DND-41 (cell line): ENCODE data around the gene ZNF316.

ENCODE experiments used
- ATAC-seq: fragments of 200-7000 bp; cut with Tn5 transposase; 3 replicates; pipeline ENCODE4 v1.9.1; 2021; ENCODE audit warnings: low read depth; ENCODE audit not compliant: insufficient read depth
- DNase-seq: peaks from one replicate; pipeline ENCODE4 v3.0.0-alpha.2; 2020
- H2AFZ ChIP-seq: 2 replicates; pipeline ENCODE4 v1.6.0; 2012; ENCODE audit warnings: low read depth, low read length
- H3K27ac ChIP-seq: 2 replicates; pipeline ENCODE4 v1.5.1; 2012; ENCODE audit warnings: low read length, inconsistent platforms
- H3K27me3 ChIP-seq: fragments of 200-600 bp; sonication (generic); 2 replicates; pipeline ENCODE4 v1.6.0; 2012; ENCODE audit warnings: low read length, mild to moderate bottlenecking, inconsistent platforms; ENCODE audit not compliant: insufficient read depth, poor library complexity
- H3K36me3 ChIP-seq: 2 replicates; pipeline ENCODE4 v1.5.1; 2012; ENCODE audit warnings: low read length, inconsistent platforms; ENCODE audit not compliant: insufficient read depth
- H3K4me1 ChIP-seq: 2 replicates; pipeline ENCODE4 v1.5.1; 2012; ENCODE audit warnings: mild to moderate bottlenecking, low read length; ENCODE audit not compliant: insufficient read depth
- H3K4me2 ChIP-seq: 2 replicates; pipeline ENCODE4 v1.6.0; 2012; ENCODE audit warnings: mild to moderate bottlenecking, moderate library complexity, low read length, inconsistent platforms; ENCODE audit not compliant: insufficient read depth
- H3K4me3 ChIP-seq, 2 experiments: fragments of 200-600 bp in 1 of 2; shearing (Covaris generic) in 1 of 2; 2 replicates each; pipeline ENCODE4 v1.5.1; 2012 to 2016; ENCODE audit warnings: inconsistent platforms in 2 of 2, low read length in 2 of 2, mild to moderate bottlenecking in 2 of 2, low read depth in 1 of 2, moderate library complexity in 1 of 2
- H3K79me2 ChIP-seq: 2 replicates; pipeline ENCODE4 v1.6.0; 2012; ENCODE audit warnings: low read length, inconsistent platforms; ENCODE audit not compliant: insufficient read depth
- H3K9ac ChIP-seq: 2 replicates; pipeline ENCODE4 v1.6.0; 2012; ENCODE audit warnings: low read depth, mild to moderate bottlenecking, inconsistent platforms, low read length, moderate library complexity
- H3K9me3 ChIP-seq: 2 replicates; pipeline ENCODE4 v1.5.1; 2012; ENCODE audit warnings: low read length, moderate library complexity, mild to moderate bottlenecking, inconsistent platforms; ENCODE audit not compliant: insufficient read depth, severe bottlenecking
- H4K20me1 ChIP-seq: 2 replicates; pipeline ENCODE4 v1.6.0; 2012; ENCODE audit warnings: low read length; ENCODE audit not compliant: insufficient read depth
- EZH2 ChIP-seq: IDR thresholded peaks from 3 replicates; pipeline ENCODE4 v1.6.1; 2012; ENCODE audit warnings: borderline replicate concordance, low read depth, mild to moderate bottlenecking, moderate library complexity, low read length, inconsistent platforms; ENCODE audit not compliant: severe bottlenecking
- TF ChIP-seq, protein P1 (sequence below): IDR thresholded peaks from 2 replicates; pipeline ENCODE4 v1.5.1; 2012; ENCODE audit warnings: borderline replicate concordance, low read length, moderate library complexity, mild to moderate bottlenecking; ENCODE audit not compliant: poor library complexity, severe bottlenecking; ENCODE audit errors: extremely low read depth

Gene ZNF316

DNA sequence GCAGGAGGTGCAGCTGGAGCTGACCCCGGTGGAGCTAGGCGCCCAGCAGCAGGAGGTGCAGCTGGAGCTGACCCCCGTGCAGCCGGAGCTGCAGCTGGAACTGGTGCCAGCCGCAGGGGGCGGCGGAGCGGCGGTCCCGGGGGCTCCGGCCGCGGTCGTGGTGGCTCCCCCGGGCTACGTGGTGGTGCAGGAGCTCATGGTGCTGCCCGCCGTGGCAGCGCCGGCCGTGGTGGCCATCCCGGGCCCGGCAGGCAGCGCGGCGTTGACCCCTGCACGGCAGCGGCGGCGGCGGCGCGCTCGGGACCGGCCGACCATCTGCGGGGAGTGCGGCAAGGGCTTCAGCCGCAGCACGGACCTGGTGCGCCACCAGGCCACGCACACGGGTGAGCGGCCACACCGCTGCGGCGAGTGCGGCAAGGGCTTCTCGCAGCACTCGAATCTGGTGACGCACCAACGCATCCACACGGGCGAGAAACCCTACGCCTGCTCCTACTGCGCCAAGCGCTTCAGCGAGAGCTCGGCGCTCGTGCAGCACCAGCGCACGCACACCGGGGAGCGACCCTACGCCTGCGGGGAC, 14.9 kb upstream of the ZNF316 start:
- no peak for ATAC-seq
- Histone ChIP-seq H3K4me3 (no peak overlapping the region), H3K27me3 (no peaks in the 10 kb centered on the region), H3K4me1 (peaks cover 27% of the 10 kb centered on the region), H3K4me2 (no peak overlapping the region), H3K79me2 (no peaks in the 10 kb centered on the region), H3K27ac (no peak overlapping the region), H4K20me1 (no peaks in the 10 kb centered on the region), H3K36me3 (no peaks in the 10 kb centered on the region), H3K9me3 (no peaks in the 10 kb centered on the region), H2AFZ (no peak overlapping the region), H3K9ac (no peak overlapping the region)
- TF ChIP-seq, protein P1, sequence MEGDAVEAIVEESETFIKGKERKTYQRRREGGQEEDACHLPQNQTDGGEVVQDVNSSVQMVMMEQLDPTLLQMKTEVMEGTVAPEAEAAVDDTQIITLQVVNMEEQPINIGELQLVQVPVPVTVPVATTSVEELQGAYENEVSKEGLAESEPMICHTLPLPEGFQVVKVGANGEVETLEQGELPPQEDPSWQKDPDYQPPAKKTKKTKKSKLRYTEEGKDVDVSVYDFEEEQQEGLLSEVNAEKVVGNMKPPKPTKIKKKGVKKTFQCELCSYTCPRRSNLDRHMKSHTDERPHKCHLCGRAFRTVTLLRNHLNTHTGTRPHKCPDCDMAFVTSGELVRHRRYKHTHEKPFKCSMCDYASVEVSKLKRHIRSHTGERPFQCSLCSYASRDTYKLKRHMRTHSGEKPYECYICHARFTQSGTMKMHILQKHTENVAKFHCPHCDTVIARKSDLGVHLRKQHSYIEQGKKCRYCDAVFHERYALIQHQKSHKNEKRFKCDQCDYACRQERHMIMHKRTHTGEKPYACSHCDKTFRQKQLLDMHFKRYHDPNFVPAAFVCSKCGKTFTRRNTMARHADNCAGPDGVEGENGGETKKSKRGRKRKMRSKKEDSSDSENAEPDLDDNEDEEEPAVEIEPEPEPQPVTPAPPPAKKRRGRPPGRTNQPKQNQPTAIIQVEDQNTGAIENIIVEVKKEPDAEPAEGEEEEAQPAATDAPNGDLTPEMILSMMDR = no peak
- TF ChIP-seq EZH2 = no peak
- no peak for DNase-seq

- H3K79me2 ChIP-seq = no peaks in the 10 kb centered on the region
- H3K4me2 ChIP-seq = peak overlapping the region; percentile 63
- no peaks in the 10 kb centered on the region for H3K27me3 ChIP-seq
- H4K20me1 ChIP-seq = no peaks in the 10 kb centered on the region
- H3K4me3 ChIP-seq = peak overlapping the region in 1 of 2 experiments; percentile 38; a peak in 2 of 4 replicates
- peaks cover 27% of the 10 kb centered on the region for H3K4me1 ChIP-seq
- ATAC-seq = peak; percentile 96
- H3K27ac ChIP-seq = peak overlapping the region; percentile 74
- peak overlapping the region; percentile 74 for H2AFZ ChIP-seq
- H3K36me3 ChIP-seq = no peaks in the 10 kb centered on the region
- H3K9ac ChIP-seq = peak overlapping the region; percentile 49
- H3K9me3 ChIP-seq = no peaks in the 10 kb centered on the region
- DNase-seq = peak; percentile 82
- TF ChIP-seq EZH2 = no peak
- TF ChIP-seq, protein P1 = no peak
Measured at GRCh38 chr7:6623589-6624245, 13.4 kb upstream of the ZNF316 start.

GRCh38 chr7:6624246-6624611, 12.9 kb upstream of the ZNF316 start:
- H4K20me1 ChIP-seq = no peaks in the 10 kb centered on the region
- peak overlapping the region; percentile 63 for H3K4me2 ChIP-seq
- H3K27me3 ChIP-seq = no peaks in the 10 kb centered on the region
- no peak for TF ChIP-seq EZH2
- TF ChIP-seq, protein P1 = no peak
- no peaks in the 10 kb centered on the region for H3K9me3 ChIP-seq
- DNase-seq (no peak), ATAC-seq (peak; percentile 3; the same call in 1 of the 3 replicates)
- peak overlapping the region; percentile 49 for H3K9ac ChIP-seq
- peak overlapping the region in 1 of 2 experiments; percentile 38; a peak in 2 of 4 replicates for H3K4me3 ChIP-seq
- peak overlapping the region; percentile 74 for H2AFZ ChIP-seq
- peak overlapping the region; percentile 74 for H3K27ac ChIP-seq
- H3K4me1 ChIP-seq = peaks cover 27% of the 10 kb centered on the region
- H3K79me2 ChIP-seq = no peaks in the 10 kb centered on the region
- H3K36me3 ChIP-seq = no peaks in the 10 kb centered on the region
